ENCODE data around the gene LAMA5.

The LAMA5 gene, protein sequence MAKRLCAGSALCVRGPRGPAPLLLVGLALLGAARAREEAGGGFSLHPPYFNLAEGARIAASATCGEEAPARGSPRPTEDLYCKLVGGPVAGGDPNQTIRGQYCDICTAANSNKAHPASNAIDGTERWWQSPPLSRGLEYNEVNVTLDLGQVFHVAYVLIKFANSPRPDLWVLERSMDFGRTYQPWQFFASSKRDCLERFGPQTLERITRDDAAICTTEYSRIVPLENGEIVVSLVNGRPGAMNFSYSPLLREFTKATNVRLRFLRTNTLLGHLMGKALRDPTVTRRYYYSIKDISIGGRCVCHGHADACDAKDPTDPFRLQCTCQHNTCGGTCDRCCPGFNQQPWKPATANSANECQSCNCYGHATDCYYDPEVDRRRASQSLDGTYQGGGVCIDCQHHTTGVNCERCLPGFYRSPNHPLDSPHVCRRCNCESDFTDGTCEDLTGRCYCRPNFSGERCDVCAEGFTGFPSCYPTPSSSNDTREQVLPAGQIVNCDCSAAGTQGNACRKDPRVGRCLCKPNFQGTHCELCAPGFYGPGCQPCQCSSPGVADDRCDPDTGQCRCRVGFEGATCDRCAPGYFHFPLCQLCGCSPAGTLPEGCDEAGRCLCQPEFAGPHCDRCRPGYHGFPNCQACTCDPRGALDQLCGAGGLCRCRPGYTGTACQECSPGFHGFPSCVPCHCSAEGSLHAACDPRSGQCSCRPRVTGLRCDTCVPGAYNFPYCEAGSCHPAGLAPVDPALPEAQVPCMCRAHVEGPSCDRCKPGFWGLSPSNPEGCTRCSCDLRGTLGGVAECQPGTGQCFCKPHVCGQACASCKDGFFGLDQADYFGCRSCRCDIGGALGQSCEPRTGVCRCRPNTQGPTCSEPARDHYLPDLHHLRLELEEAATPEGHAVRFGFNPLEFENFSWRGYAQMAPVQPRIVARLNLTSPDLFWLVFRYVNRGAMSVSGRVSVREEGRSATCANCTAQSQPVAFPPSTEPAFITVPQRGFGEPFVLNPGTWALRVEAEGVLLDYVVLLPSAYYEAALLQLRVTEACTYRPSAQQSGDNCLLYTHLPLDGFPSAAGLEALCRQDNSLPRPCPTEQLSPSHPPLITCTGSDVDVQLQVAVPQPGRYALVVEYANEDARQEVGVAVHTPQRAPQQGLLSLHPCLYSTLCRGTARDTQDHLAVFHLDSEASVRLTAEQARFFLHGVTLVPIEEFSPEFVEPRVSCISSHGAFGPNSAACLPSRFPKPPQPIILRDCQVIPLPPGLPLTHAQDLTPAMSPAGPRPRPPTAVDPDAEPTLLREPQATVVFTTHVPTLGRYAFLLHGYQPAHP (N-terminal part only)

DNA sequence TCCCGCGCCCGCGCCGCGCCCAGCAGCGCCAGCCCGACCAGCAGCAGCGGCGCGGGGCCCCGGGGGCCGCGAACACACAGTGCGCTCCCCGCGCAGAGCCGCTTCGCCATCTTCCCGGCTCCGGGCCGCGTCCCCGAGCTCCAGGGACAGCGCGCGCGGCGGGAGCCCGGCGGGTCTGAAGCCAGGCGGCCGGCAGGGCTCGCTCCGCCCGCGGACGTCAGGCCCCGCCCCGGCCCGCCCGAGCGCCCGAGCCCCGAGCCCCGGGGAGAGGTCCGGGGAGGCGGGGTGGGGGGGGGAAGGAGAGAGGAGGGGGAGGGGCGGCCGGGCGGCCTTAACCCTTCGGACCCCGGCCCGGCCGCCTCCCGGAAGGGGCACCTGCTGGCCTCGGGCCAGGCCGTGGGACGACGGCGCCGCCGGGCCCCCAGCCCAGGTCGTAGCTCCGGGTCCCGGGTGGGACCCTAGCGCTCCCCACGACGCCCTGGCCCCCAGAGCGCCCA is at the start of gene LAMA5:
LAMA5 (minus strand) TSS at position 177 of the 497 bp plus-strand sequence; CDS start at position 110, 67 bp downstream.
- in situ Hi-C loops (cut with MboI; ENCODE audit: low sequenced_read_pairs): no loop called here

DNA sequence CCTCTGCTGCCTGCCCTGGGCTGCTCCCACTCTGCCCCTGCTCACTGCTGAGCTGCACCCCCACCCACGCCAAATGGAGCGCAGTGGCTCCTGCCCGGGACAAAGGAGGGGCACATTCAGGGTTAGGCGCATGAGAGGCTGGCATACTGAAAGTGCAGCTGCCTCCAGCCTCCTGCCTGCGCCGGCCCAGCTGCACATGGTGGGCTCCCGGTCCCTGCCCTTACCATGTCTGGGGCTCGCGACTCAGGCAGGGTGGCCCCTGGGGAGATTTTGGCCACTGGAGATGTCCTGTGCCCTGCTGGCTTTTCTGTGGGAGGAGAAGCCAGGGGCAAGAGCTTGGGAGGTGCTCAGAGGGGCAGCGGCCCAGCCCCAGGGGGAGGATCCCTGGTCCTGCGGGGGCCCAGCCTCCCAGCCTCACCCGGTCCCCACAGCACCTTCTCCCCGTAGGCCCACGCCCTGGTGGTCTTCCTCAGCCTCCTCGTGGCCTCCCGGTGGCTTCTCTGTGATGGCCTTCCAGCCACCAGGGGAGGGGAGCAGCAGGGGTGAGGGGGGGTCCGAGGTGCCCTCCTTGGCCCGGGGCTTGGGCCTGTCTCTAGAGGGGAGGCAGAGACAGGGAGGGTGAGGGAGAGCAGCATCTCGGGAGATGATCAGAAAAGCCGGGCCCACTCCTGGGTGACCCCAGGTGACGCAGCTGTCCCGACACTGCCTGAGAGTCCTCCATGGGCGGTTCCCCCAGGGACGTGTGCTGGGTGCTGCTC is 48.4 kb upstream of the LAMA5 start:
- in situ Hi-C loops (cut with MboI; ENCODE audit: low sequenced_read_pairs): no loop called here

DNA sequence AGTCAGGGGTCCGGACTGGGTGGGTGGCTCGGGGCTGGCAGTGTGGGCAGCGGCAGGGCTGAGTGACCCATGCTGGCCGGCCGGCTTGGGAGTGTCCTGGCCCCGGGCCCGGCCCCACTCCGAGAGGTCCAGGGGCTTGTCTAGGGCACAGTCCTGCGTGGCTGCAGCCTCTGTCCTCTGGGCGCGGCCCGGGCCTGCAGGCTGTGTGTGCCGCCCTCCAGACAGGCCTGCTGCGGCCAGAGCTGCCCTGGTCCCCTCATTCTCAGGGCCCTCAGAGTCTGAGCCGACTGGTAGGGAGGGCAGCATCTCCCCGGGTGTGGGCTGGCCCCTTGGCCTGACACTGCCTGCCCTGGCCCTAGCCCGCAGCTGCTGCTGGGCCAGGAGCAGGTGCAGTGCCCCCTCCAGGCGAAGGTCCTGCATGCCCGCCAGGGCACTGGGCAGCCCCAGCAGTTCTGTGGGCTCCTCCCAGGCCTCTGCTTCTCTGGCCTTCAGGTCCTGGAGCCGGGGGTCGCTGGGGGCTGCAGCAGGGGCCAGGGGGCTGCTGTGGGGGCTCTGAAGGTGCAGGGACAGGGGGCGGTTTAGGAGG is 46.9 kb upstream of the LAMA5 start:
- in situ Hi-C loops (cut with MboI; ENCODE audit: low sequenced_read_pairs): no loop called here

DNA sequence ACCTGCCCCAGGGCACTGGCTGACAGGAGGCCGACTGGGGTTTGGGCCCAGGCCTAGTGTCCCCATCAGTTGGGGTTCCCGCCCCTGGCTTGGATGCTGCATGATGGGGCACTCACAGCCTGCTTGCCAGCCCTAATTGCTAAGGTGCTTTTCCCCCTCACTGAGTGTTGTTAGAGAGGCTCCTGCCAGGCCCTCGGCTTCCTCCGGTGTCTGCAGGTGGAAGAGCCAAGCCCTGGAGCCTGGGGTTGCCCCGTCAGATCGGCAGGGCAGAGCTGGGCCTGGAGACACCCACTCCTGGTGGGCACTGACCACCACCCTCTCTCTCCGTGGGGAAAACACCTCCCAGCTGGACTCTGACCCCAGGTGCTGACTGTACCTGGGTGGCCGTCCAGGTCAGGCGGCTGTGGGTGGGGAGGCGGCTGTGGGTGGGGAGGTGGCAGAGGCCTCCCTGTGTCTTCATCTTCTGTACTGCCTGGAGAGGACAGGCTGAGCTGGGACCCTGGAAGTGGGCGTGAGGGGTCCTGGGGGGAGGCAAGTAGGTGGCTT is 46.0 kb upstream of the LAMA5 start:
- in situ Hi-C loops (cut with MboI; ENCODE audit: low sequenced_read_pairs): no loop called here

DNA sequence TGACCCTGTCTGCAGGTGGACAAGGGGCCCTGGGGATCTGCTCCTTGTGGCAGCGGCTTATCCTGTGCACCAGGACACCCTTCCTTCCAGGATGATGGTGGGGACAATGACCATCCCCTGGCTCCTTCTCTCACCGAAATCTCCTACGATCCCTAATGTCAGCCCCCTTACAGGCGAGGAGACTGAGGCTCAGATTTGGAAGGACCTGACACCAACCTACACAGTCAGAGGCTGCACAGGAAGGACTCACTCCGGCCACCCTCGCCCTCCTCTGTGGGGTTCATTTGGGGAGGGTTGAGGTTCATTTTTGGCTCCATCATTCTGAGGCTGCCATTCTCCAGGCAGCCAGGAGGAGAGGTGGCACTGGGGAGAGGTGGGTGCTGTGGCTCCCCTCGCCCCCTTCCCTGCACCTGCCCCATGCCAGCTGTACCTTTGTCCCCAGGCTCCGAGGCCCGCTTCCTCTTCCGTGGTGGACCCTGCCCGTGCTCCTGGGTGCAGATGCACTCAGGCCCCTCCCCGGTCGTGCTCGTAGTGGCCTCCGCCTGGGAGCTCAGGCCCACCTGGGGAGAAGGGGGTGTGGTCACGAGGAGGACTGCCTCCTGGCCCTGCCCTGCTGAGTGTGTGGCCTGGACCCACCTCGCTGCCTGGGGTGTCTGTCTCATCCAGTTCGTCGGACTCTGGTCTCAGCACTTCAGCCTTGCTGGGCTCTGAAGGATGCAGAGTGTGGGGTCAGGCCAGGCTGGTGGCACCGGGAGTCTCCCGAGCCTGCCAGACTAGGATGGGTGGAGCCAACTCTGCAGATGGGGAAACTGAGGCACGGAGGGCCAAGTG is 45.3 kb upstream of the LAMA5 start:
- in situ Hi-C loops (cut with MboI; ENCODE audit: low sequenced_read_pairs): no loop called here

DNA sequence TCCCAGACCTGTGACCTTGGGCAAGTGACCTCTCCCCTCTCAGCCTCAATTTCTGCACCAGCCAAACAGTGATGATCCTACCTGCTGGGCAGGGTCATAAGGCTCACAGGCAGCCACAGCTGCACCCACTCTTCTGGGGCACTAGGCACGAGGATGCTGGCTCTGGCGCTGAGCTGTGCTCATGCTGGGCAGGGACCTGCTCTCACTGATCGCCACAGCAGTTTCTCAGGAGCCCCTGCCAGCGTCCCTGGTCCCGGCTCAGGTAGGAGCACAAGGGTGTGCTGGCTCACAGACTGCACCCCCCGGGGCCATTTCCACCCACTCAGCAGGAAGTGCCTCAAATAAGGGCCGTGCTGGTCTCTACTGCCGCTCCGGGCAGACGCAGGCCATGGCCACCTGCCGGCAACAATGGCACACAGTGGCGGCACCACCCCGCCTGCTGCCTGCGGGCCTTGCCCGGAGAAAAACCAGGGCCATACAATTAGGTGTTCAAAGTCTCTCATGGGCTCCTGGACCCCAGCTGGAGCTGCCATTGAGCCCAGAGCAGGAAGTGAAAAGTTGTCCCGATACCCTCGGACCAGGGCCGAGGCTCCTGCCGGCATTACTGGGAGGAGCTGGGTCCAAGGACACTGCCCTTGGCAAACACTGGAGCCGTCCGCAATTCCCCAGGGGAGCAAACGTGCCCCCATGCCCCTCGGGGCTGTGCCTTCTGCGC is 44.5 kb upstream of the LAMA5 start:
- in situ Hi-C loops (cut with MboI; ENCODE audit: low sequenced_read_pairs): no loop called here

DNA sequence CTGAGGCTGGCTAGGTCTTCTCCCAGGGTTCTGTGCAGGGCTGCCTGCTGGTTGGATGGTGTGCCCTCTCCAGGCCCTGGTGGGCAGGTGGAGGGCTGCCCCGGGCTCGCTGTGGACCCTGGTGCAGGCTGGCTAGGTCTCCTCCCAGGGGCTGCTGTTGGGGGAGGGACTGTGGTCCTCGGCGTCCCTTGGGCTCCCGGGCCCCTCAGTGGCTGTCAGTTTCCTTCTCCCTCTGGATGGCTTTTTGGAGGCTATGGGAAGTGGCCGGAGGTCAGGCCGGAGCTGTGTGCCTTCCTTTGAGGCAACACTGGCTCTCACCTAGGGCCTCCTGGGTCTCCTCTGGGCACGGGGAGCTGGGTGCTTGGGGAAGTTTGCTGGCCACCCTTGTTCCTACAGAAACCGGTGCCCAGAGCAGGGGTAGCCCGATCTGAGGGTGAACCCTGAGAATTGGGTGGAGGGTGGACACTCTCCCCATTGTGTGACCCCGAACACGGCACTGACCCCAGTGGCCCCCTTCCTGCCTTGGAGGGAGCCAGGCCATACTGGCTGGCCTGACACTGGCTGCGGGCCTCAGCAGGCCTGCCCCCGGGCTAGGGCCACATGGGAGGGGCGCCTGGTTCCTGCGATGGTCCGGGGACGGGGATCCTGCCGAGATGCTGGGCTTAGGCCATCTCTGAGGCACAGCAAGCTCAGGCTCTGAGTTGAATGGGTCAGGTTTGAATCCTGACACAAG is 43.8 kb upstream of the LAMA5 start:
- in situ Hi-C loops (cut with MboI; ENCODE audit: low sequenced_read_pairs): no loop called here

DNA sequence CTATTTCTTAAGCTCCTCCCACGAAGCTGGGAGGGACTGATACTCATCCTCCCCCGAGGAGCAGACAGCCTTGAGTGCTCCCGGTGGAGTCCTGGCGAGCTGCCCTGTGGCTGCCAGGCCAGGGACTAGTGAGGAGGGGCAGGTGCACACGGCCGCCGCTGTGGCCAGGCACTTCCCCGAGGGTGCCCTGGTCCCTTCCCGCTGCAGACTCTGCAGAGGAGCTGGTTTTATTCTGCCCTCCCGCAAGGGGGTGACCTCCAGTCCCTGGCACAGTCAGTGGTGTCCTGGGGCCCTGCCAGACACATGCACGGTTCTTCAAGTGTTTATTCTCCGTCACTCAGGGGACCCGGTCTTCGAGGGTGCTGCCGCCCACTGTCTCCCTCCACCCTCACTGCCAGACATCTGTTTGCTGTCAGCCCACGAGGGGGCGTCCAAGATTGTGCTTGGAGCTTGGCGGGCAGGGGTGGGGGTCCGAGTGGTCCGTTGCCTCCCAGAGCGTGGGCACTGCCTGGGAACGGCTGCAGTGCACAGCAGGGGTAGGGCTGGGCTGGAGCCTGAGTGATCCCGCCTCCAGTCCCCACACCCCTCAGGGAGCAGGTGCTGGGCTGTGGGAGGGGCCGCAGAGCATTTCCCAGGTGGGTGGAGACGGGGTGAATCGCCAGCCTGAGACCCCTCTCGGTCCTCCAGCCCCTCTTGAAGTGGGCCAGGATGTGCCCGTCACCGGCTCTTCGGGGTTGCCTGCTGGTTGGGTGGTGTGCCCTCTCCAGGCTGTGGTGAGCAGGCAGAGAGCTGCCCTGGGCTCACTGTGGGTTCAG is 43.0 kb upstream of the LAMA5 start:
- in situ Hi-C loops (cut with MboI; ENCODE audit: low sequenced_read_pairs): no loop called here

DNA sequence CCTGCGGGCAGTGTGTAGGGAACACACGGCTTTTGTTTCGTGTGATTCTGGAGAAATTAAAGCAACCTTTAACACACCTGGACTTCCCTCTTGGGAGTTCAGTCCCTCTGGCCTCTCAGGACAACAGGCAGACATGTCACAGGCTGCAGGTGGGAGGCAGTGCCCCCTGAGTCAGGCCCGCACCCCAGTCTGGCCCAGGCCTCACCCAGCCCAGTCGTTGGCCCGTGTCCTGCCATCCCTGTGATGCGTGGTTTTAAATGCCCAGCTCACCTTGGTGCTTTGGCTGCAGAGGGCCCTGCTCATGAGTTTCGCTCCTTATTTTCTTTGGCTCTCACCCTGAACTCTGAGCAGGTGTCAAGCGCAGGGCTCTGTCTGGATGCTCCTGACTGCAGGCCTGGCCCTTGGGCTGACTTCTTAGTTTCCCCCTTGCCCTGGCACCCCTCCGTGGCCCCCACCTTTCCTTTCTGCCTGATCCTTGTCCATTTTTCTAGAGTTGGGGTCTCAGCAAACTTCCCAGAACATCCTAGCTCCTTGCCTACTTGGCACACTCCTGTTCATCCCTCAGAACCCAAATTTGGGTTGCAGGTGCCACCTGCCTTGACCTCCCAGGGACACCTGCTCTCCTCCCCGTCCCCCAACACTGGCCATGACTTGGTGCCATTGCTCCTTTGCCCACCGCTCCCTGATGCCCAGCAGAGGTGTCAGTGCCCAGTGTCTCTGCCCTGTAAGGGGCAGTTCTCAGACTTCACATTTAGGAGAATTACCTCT is 42.2 kb upstream of the LAMA5 start:
- in situ Hi-C loops (cut with MboI; ENCODE audit: low sequenced_read_pairs): no loop called here

DNA sequence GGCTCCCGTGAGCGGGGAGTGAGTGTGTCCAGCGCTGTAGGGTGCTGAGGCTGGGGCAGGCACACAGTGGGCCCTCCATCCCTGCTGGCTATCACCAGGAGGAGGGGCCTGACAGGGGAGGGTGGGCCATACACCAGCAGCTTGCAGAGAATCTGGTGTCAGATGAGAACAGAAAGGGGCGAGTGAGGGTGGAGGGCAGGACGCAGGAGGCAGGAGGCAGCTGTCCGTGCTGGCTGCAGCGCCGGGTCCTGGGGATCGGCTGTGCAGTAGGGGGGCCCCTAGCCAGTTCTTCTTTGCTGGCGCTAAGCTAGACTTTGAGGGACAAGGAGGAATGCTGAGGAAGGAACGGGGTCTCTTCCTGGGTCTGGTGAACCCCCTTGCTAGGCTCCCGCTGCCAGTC is 41.5 kb upstream of the LAMA5 start:
- in situ Hi-C loops (cut with MboI; ENCODE audit: low sequenced_read_pairs): no loop called here

DNA sequence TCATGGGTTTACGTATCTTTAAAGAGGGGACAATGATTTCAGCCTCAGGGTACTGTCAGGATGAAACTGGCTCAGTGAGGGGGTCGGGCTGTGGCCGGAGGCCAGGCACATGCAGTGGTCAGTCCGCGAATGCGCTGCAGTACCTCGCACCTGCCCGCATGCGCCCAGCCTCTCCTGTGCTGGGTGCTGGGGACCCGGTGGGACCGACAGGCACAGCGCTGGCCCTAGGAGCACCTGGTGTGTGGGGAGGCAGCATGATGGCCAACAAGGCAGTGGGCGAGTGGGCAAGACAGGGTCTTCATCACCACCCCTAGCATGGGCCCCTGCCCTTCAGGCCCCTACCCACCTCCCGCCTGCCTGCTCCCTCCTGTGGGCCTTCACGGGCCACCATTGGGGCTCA is 40.9 kb upstream of the LAMA5 start:
- in situ Hi-C loops (cut with MboI; ENCODE audit: low sequenced_read_pairs): no loop called here

DNA sequence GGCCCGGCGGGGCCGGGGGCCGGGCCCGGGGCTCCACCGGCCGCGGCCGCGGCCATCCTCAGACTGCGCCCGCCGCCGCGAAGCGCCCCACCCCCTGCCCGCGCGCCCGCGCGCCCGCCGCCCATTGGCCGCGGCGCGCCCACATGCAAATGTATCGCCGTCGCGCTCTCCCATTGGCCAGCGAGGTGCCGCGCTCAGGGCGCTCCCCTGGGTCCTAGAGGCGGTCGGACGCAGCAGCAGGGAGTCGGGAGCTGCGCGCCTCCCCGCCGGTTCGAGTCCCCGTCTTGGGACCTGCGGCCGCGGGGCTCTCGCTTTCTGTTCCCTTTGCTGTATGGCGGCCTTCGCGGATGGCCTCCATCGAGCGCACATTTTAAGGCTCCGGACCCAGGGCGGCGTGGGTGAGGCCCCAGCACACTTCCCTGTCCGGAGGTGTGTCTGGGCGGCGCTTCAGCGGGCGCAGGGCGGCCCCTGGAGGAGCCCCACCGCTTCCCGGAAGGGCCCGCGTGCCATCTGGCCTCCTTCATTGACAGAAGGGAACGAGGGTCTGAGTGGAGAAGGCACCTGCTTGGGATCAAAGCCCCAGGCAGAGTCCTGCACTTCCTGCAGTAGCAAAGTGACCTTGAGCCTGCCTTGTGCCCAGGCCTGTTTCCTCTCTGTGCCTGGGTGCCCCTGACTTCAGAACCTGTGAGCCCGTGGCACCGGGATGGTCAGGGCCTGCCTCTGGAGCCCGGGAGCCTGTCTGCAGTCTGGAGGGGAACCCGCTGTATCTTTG is 40.3 kb upstream of the LAMA5 start, which contains the start of gene CABLES2:
CABLES2 (minus strand) TSS at position 65 of the 772 bp plus-strand sequence; CDS start at position 56, 9 bp downstream.
- in situ Hi-C loops (cut with MboI; ENCODE audit: low sequenced_read_pairs): no loop called here

DNA sequence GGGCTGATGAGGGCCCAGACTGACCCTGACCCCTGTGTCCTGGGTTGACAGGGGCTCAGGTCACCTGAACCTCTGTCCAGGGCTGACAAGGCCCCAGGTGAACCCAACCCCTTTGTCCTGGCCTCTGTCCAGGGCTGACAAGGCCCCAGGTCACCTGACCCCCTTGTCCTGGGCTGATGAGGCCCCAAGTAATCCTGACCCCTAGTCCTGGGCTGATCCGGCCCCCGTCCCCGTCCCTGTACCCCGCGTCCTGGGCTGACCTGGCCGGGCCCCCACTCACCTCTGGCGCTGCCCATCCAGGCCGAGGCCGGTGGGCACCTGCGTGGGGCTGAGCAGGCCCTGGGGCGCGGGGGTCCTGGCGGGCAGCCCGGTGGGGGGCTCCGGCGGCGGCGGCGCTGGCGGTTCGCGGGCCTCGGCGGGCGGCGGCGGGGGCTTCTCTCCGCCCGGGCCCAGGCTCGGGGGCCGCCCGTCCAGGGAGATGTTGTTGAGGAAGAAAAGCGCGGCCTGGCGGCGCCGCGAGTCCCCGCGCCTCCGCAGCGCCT is 39.6 kb upstream of the LAMA5 start:
- in situ Hi-C loops (cut with MboI; ENCODE audit: low sequenced_read_pairs): no loop called here

DNA sequence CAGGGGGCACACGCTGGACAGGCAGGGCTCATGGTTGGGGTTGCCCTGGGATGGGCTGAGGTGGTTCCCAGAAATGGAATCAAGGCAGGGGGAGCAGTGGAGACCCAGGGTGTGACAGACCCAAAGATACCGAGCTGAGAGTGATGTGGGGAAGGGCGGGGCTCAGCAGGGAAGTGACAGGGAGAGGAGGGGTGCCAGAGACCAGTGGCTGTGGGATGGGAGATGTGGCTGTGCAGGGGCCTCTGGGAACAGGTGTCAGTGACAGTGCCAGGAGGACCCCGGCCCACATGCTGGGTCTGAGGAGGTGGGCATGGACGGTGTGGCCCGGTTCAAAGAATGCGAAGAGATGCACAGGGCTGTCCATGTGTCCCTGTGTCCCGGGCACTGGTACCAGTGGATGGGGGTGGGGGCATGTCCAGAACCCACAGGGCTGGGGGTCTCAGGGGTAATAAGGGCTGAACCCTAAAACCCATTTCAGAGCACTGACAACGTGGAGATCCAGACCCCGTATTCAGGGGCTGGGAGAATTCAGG is 38.9 kb upstream of the LAMA5 start:
- in situ Hi-C loops (cut with MboI; ENCODE audit: low sequenced_read_pairs): no loop called here

All from hTERT RPE-1 (cell line).